Breast epithelium (tissue), 3 donors: ENCODE measurements around the gene STX8.
"Not testable (repeated sequence)": the region's sequence is repeated elsewhere in the genome, so short reads cannot be mapped to it uniquely, and the experiment has no call there.

Experiments
- POLR2A ChIP-seq: fragments of 450-650 bp; IDR thresholded peaks from one replicate; pipeline ENCODE4 v1.6.1; 2016; ENCODE audit warnings: antibody characterized with exemption, mild to moderate bottlenecking, moderate library complexity
- POLR2AphosphoS5 ChIP-seq, 3 donors: sonication (generic); formaldehyde crosslinking; IDR thresholded peaks; one replicate each; pipeline ENCODE4 v1.6.1; 2017; ENCODE audit warnings: antibody characterized with exemption in 3 of 3
- TF ChIP-seq, protein P1 (sequence below), 3 donors: fragments of 450-650 bp; IDR thresholded peaks; one replicate each; pipeline ENCODE4 v1.5.1; 2016 to 2017; ENCODE audit warnings: antibody characterized with exemption in 3 of 3, mild to moderate bottlenecking in 3 of 3, moderate library complexity in 3 of 3

DNA sequence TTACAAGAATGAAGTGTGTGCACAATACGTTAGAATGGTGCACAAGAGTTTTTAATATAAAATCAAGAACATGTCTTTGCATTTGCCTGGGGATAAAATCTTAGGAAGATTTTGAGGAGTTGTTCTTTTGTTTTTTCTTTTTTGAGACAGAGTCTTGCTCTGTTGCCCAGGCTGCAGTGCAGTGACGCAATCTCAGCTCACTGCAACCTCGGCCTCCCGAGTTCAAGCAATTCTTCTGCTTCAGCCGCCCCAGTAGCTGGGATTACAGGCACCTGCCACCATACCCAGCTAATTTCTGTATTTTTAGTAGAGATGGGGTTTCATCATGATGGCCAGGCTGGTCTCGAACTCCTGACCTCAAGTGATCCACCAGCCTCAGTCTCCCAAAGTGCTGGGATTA is 128.3 kb downstream of the STX8 start:
- not testable (repeated sequence) for TF ChIP-seq POLR2A; POLR2AphosphoS5 (IDR thresholded peaks at IDR 0.05)
- TF ChIP-seq, protein P1, sequence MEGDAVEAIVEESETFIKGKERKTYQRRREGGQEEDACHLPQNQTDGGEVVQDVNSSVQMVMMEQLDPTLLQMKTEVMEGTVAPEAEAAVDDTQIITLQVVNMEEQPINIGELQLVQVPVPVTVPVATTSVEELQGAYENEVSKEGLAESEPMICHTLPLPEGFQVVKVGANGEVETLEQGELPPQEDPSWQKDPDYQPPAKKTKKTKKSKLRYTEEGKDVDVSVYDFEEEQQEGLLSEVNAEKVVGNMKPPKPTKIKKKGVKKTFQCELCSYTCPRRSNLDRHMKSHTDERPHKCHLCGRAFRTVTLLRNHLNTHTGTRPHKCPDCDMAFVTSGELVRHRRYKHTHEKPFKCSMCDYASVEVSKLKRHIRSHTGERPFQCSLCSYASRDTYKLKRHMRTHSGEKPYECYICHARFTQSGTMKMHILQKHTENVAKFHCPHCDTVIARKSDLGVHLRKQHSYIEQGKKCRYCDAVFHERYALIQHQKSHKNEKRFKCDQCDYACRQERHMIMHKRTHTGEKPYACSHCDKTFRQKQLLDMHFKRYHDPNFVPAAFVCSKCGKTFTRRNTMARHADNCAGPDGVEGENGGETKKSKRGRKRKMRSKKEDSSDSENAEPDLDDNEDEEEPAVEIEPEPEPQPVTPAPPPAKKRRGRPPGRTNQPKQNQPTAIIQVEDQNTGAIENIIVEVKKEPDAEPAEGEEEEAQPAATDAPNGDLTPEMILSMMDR (IDR thresholded peaks at IDR 0.05) = not testable (repeated sequence)
